VCaP (cell line): Measurements from ENCODE around the gene SULT1C4.
"Not testable (repeated sequence)": the region's sequence is repeated elsewhere in the genome, so short reads cannot be mapped to it uniquely, and the experiment has no call there.

Experiments used
- H3K27ac ChIP-seq: fragments of 450-650 bp; 2 replicates; pipeline ENCODE4 v1.5.1; 2017
- CTCF ChIP-seq: fragments of 450-650 bp; conservative IDR thresholded peaks from 2 replicates; pipeline ENCODE4 v1.5.1; 2017; ENCODE audit warnings: mild to moderate bottlenecking, moderate library complexity

SULT1C4 gene

GRCh38 chr2:108414945-108415344 is 37.2 kb downstream of the SULT1C4 start:
- no peak overlapping the region for H3K27ac ChIP-seq
- TF ChIP-seq CTCF: no peak

DNA sequence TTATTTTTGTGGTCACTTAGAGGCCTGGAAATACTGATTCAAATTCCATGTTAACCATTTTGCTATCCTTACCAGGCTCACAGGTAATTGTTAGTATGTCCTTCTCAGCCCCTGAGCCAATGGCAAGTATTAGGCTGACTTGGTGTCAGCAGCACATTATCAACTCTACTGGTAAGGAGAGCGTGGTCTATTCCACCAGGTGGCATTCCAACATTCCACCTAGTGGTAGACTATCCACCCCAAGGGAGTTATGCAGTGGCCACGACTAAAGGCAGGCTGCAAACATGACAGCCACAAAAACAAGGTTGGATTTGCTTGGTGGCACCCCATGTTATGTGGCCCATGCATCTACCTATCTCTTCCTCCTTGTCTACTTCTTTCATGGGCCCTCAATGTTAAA is 39.5 kb downstream of the SULT1C4 start:
- H3K27ac ChIP-seq: no peak overlapping the region
- no peak for TF ChIP-seq CTCF

DNA sequence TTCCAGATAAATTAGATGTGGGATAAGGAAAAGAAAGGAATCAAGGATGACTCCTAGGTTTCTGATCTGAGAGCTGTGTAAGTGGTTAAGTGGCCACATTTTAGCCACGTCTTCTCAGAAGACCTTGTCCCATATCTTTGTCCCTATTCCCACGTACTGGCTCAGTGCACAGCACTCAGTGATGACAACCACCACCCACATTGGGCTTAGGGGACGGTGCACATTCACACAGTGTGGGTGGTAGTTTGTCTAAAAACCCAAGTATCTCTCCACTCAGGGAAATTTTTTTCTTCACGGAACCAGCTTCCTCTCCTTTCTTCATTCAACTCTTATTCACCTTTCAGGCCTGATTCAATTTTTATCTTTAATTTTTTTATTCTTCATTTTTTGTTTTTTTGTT is 40.7 kb downstream of the SULT1C4 start:
- H3K27ac ChIP-seq: no peak overlapping the region

GRCh38 chr2:108423067-108423466 is 45.3 kb downstream of the SULT1C4 start:
- H3K27ac ChIP-seq: no peak overlapping the region
- TF ChIP-seq CTCF: no peak

More for the DNA sequence above, 40.7 kb downstream of the SULT1C4 start:
- no peak for TF ChIP-seq CTCF

DNA sequence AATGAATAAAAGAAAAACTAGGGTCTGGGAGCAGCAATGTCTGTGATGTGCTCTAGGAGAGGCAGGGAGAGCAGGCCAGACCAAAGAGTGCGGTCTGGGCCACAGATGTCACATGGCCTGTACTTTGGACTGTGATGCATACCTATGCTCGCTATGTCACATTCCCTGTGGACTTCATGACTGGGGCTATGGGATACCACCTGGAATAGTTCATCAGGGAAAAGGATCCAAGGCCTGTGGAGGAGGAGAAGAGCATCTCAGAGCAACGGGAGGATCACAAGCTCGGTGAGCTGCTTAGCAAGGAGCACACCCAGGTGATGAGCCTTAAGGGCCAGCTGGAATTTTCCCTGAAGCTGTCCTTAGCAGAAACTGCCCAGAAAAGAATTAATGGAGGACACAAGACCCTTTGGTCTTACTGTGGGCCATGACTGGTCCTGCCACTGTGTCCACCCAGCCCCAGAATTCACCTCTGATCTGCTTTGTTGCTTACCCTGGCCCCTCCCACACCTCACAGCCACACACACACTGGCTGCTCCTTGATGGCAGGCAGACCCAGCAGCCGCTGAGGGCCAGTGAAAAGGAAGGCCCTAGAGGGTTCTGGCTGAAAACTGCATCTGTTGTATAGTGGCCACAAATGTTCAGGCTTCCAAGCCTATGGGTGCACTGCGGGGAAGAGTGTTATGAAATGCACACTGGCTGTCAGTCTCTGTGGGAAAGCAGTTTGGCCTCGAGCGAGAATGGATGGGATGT is 45.9 kb downstream of the SULT1C4 start:
- H3K27ac ChIP-seq: no peak overlapping the region
- TF ChIP-seq CTCF: no peak

- no peak for TF ChIP-seq CTCF
- H3K27ac ChIP-seq: no peak overlapping the region
Observed at GRCh38 chr2:108428286-108429009, 50.7 kb downstream of the SULT1C4 start.

- H3K27ac ChIP-seq: not testable (repeated sequence)
Observed at GRCh38 chr2:108435578-108435977, 57.8 kb downstream of the SULT1C4 start.

DNA sequence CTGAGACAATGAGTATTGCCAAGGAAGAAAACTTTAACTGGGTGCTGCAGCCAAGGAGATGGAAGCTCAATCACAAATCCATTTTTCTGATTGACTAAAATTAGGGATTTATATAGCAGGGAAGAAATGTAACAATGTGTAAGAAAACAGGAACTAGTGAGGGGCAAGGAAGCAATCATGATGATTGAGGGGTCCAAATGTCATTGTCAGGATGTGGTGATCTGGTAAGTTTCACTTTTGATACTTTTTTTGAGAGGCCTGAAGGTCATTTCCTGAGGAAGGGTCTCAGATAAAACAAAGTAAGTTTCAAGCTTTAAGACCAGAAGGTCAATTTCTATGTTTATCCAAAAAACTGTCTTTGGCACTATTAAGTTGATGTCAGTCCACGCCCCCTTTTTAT is 59.2 kb downstream of the SULT1C4 start:
- no peak overlapping the region for H3K27ac ChIP-seq
- no peak for TF ChIP-seq CTCF
